ENCODE data around the gene PHACTR1.

The PHACTR1 gene

GRCh38 chr6:13248584-13248985 is 532.0 kb downstream of the PHACTR1 start:
- DNase-seq (ENCODE audit: low read depth), result peak; percentile 42
- no peak for TF ChIP-seq CTCF (IDR thresholded peaks at IDR 0.05; ENCODE audit: control insufficient read depth, extremely low read depth, insufficient read depth)
- H3K4me3 ChIP-seq (ENCODE audit: low read depth, low read length), result no peak overlapping the region

- TF ChIP-seq CTCF (IDR thresholded peaks at IDR 0.05; ENCODE audit: control insufficient read depth, extremely low read depth, insufficient read depth), result no peak
- no peak for DNase-seq (ENCODE audit: low read depth)
- no peak overlapping the region for H3K4me3 ChIP-seq (ENCODE audit: low read depth, low read length)
These were observed 532.4 kb downstream of the PHACTR1 start for GRCh38 chr6:13248994-13249393.

- H3K4me3 ChIP-seq (ENCODE audit: low read depth, low read length), result no peak overlapping the region
- no peak for TF ChIP-seq CTCF (IDR thresholded peaks at IDR 0.05; ENCODE audit: control insufficient read depth, extremely low read depth, insufficient read depth)
- no peak for DNase-seq (ENCODE audit: low read depth)
These were observed 533.2 kb downstream of the PHACTR1 start for GRCh38 chr6:13249817-13250216.

- TF ChIP-seq CTCF (IDR thresholded peaks at IDR 0.05; ENCODE audit: control insufficient read depth, extremely low read depth, insufficient read depth), result no peak
- no peak overlapping the region for H3K4me3 ChIP-seq (ENCODE audit: low read depth, low read length)
- DNase-seq (ENCODE audit: low read depth), result no peak
These were observed 534.1 kb downstream of the PHACTR1 start for GRCh38 chr6:13250703-13251102.

GRCh38 chr6:13251242-13251641 is 534.7 kb downstream of the PHACTR1 start:
- no peak for TF ChIP-seq CTCF (IDR thresholded peaks at IDR 0.05; ENCODE audit: control insufficient read depth, extremely low read depth, insufficient read depth)
- H3K4me3 ChIP-seq (ENCODE audit: low read depth, low read length), result no peak overlapping the region
- DNase-seq (ENCODE audit: low read depth), result no peak

- TF ChIP-seq CTCF (IDR thresholded peaks at IDR 0.05; ENCODE audit: control insufficient read depth, extremely low read depth, insufficient read depth), result no peak
- H3K4me3 ChIP-seq (ENCODE audit: low read depth, low read length), result no peak overlapping the region
- no peak for DNase-seq (ENCODE audit: low read depth)
These were observed 536.2 kb downstream of the PHACTR1 start for GRCh38 chr6:13252790-13253189.

GRCh38 chr6:13253272-13253671 is 536.7 kb downstream of the PHACTR1 start:
- no peak overlapping the region for H3K4me3 ChIP-seq (ENCODE audit: low read depth, low read length)
- DNase-seq (ENCODE audit: low read depth), result no peak
- TF ChIP-seq CTCF (IDR thresholded peaks at IDR 0.05; ENCODE audit: control insufficient read depth, extremely low read depth, insufficient read depth), result no peak

All from LNCaP clone FGC (cell line).